C4-2B (cell line): ENCODE measurements around the gene TMUB2.

Experiments
- H3K27ac ChIP-seq: fragments of 450-650 bp; 2 replicates; pipeline ENCODE4 v1.5.1; 2017
- ZFX ChIP-seq: fragments of 450-650 bp; IDR thresholded peaks from 2 replicates; pipeline ENCODE4 v1.6.1; 2017
- TF ChIP-seq, protein P1 (sequence below): fragments of 450-650 bp; conservative IDR thresholded peaks from 2 replicates; pipeline ENCODE4 v1.5.1; 2017; ENCODE audit warnings: mild to moderate bottlenecking

The TMUB2 gene

GRCh38 chr17:44149750-44150329 lies 36.9 kb upstream of the TMUB2 start:
- no peak for TF ChIP-seq ZFX
- TF ChIP-seq, protein P1, sequence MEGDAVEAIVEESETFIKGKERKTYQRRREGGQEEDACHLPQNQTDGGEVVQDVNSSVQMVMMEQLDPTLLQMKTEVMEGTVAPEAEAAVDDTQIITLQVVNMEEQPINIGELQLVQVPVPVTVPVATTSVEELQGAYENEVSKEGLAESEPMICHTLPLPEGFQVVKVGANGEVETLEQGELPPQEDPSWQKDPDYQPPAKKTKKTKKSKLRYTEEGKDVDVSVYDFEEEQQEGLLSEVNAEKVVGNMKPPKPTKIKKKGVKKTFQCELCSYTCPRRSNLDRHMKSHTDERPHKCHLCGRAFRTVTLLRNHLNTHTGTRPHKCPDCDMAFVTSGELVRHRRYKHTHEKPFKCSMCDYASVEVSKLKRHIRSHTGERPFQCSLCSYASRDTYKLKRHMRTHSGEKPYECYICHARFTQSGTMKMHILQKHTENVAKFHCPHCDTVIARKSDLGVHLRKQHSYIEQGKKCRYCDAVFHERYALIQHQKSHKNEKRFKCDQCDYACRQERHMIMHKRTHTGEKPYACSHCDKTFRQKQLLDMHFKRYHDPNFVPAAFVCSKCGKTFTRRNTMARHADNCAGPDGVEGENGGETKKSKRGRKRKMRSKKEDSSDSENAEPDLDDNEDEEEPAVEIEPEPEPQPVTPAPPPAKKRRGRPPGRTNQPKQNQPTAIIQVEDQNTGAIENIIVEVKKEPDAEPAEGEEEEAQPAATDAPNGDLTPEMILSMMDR = no peak
- no peak overlapping the region for H3K27ac ChIP-seq

DNA sequence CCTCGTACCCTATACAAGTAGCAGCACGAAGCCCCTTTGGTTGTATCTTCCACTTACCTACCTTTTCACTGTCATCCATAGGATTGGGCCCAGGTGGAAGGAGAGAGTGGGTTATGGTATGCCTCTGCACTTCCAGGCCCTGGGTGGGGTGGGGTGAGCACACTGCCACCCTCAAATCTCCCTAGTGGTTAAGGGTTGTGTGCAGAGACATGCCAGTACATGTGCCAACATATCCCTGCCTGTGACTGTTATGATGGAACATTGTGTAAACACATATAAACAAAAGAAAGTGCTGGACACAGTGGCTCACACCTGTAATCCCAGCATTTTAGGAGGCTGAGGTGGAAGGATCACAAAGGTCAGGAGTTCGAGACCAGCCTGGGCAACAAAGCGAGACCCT lies 33.9 kb upstream of the TMUB2 start:
- TF ChIP-seq, protein P1 = no peak
- no peak for TF ChIP-seq ZFX
- no peak overlapping the region for H3K27ac ChIP-seq

- H3K27ac ChIP-seq = no peak overlapping the region
- TF ChIP-seq, protein P1 = no peak
- no peak for TF ChIP-seq ZFX
Observed at GRCh38 chr17:44155488-44155887, 31.3 kb upstream of the TMUB2 start.

- H3K27ac ChIP-seq = no peak overlapping the region
- no peak for TF ChIP-seq ZFX
- TF ChIP-seq, protein P1 = no peak
Observed at GRCh38 chr17:44159519-44160210, 27.1 kb upstream of the TMUB2 start.

- TF ChIP-seq, protein P1 = no peak
- TF ChIP-seq ZFX = no peak
- no peak overlapping the region for H3K27ac ChIP-seq
Observed at GRCh38 chr17:44164476-44164875, 22.3 kb upstream of the TMUB2 start.

DNA sequence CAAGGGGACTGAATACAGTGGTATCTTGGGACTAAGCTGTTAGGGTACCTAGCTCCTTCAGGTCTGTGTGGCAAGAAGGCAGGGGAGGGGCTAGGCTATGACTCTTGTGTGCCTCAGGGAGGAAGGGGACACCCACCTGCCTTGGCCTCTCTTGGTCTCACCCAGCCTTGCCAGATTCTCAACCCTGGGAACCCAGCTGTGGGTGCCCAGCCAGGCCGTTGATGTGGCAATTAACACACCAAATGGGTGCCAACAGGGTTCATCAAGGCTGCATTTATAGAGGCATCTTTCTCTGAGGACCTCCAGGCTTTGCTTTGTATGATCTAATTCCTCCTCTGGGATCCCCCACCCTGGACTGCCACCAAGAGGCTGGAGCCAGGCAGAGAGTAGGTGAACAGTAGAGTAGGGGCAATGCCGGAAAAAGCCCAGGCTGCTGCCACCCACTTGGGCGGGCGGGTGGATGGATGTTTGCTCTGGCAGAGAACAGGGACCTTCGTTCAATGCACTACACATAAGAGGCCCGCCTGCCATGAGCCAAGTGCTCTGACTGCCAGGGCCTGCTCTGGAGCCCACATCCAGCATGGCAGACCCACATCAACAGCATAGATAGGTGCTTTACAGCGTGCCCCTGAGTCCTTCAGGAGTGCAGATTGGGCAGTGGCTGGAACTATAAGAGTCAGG lies 19.5 kb upstream of the TMUB2 start:
- TF ChIP-seq ZFX = no peak
- TF ChIP-seq, protein P1 = no peak
- no peak overlapping the region for H3K27ac ChIP-seq

GRCh38 chr17:44170135-44170498 lies 16.7 kb upstream of the TMUB2 start:
- no peak for TF ChIP-seq ZFX
- TF ChIP-seq, protein P1 = no peak
- no peak overlapping the region for H3K27ac ChIP-seq
